ENCODE data around the gene CSTF3.
"Not testable (repeated sequence)": the region's sequence is repeated elsewhere in the genome, so short reads cannot be mapped to it uniquely, and the experiment has no call there.

CSTF3 gene

DNA sequence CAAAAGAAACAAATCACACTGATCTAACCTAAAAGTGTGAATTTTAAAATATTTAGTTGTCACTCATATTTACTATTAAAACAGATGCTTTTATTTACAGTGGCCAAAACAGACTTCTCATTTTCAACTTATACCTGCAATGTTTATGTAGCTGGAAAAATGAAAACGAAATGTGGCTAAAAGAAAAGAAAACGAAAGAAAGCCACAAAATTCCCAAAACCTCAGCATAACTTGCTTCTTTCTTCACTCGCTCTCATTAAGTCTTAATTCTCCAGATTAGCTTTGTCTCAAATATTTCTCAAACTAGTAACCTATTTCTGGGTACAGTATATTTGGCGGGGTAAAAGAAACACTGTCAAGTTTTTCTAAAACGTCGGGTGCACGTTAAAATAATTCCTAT lies 693 bp downstream of the CSTF3 start:
- no peak for DNase-seq (ENCODE audit: low spot score)

DNA sequence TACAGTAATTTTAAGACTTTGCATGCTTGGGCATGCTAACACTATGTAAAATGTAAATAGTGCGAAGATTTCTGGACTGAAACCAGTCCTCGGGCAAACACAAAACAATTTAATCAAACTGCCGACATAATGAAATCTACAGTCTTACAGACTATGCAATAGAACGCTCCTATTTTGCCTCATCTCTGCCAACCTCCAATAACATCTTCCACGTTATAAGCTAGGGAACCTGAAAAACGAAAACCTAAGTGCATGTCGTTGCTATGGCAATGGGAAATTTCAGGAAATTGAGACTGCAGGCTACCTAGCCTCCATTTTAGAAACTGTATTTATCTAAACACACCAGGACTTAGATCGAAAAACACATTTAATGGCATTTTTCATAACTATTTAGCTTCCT lies 1.1 kb downstream of the CSTF3 start:
- peak; percentile 24 for DNase-seq (ENCODE audit: low spot score)

DNA sequence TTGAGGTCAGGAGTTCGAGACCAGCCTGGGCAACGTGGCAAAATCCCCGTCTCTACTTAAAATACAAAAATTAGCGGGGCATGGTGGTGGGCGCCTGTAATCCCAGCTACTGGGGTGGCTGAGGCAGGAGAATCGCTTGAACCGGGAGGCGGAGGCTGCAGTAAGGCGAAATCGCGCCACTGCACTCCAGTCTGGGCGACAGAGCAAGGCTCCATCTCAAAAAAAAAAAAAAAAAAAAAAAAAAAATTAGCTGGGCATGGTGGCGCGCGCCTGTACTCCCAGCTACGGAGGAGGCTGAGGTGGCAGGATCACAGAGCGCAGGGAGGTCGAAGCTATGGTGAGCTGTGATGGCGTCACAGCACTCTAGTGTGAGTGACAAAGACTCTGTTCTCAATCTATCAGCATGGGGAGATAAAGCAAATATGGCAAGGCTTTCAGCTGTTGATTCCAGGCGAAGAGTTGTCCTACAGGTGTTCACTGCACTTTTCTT lies 1.9 kb downstream of the CSTF3 start:
- not testable (repeated sequence) for DNase-seq (ENCODE audit: low spot score)

DNA sequence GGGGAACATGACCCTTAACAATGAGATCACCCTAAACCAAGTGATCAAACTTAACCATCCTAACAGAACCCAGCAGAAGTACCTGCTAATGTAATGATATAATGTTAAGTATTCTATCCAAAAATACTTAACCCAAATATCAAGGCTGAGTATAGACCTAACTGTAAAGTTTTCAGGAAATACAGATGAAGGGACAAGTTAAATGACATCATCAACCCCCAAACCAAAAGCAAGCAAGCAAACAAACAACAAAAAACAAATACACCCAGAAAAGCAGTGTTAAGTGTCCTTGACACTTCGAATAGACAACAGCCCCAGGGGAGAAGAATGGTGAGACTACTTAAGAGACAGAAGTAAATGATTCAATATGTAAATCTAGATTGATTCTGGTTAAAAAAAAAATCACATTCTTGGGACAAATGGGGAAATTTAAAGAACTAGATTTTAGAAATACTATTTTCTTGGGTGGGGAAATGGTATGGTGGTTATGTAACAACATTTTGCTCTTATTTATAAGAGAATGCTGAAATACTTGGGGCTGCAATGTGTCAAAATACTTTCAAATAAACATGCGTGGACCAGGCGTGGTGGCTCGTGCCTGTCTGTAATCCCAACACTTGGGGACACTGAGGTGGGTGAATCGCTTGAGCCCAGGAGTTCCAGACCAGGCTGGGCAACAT lies 2.5 kb downstream of the CSTF3 start:
- DNase-seq (ENCODE audit: low spot score), result no peak

DNA sequence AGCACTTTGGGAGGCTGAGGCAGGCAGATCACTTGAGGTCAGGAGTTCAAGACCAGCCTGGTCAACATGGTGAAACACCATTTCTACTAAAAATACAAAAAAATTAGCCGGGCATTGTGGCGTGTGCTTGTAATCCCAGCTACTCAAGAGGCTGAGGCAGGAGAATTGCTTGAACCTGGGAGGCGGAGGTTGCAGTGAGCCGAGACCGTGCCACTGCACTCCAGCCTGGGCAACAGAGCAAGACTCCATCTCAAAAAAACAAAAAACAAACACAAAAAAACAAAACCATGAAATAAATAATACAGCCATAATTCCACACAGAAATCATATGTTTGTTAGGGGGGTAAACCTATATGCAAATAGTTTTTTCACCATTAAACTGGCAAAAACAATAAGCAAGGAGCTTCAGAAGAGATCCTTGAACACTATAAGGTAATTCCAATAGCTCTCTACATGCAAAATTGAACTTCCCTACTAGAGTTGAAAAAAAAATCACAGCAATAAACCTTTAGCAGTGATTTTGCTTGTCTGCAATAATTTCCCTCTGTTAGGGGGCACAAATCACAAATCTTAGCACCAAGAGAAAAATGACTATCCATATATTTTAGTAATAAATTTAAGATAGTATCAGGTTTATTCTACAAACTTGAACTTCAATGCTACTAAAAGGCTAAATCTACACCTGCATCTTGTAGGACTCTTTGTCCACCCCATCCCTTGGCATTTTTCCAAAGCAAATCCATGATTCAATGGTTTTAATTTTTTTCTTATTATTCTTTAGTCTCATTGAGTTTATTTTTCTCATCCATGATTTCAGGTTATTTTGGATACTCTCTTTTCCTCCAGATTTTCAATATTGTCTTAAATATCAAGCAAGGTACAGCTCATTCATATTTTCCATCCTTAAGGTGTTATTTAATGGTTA lies 3.9 kb downstream of the CSTF3 start:
- no peak for DNase-seq (ENCODE audit: low spot score)

DNA sequence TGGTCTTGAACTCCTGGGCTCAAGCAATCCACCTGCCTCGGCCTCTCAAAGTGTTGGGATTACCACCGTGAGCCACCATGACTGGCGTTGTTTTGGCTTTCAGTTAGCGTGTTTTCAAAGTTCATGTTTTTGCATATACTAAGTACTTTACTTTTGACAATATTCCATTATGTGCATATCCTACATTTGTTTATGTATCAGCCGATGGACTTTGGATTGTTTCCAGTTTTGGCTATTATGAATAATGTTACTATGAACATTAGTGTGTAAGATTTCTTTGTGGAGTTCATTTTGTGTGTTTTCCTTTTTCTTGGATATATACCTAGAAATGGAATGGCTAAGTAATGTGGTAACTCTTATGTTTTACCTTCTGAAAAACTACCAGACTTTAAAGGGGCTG lies 9.9 kb downstream of the CSTF3 start:
- DNase-seq (ENCODE audit: low spot score), result no peak

DNA sequence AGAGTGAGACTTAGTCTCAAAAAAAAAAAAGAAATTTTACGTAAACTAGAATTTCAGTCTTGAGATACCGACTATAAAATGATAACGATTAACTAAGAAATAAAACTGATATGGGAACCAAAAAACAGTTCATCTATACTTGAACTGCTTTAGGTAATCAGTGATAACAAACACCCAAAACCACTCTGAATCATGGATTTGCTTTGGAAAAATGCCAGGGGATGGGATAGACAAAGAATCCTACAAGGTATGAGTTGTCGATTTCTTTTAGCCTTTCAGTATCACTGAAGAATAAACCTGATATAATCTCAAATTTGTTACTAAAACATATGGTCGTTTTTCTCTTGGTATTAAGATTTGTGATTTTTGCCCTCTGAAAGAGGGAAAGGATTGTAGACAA lies 13.7 kb downstream of the CSTF3 start:
- no peak for DNase-seq (ENCODE audit: low spot score)

DNA sequence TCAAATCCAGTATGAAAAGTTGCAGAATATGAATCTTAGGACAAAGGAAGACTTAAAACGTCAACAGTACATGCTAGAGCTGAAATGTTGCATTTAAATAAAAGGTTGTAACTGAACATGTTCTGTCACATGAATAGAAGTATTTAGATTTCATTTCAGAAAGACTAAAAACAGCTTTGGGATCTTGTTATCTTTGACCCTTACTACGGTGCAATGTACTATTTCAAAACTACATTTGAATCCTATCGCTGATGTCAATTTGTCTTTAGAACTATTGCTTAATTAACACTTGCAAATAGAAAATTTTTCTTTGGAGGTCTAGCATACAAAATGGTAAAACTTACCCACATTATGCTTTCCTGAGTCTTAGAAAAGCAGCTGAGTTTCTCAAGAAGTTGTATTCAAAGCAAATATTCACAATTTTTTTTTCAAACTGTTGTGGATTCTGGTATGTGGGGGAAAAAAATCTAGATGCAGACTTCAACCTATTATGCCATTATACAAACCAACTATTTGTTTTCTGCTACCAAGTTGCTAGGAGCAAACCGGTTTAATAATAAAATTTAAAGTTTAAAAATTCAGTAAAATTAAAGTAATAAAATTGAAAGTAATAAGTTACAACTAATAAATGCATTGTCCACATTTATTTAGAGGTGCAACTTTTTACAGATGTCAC lies 25.4 kb downstream of the CSTF3 start:
- no peak for DNase-seq (ENCODE audit: low spot score)

DNA sequence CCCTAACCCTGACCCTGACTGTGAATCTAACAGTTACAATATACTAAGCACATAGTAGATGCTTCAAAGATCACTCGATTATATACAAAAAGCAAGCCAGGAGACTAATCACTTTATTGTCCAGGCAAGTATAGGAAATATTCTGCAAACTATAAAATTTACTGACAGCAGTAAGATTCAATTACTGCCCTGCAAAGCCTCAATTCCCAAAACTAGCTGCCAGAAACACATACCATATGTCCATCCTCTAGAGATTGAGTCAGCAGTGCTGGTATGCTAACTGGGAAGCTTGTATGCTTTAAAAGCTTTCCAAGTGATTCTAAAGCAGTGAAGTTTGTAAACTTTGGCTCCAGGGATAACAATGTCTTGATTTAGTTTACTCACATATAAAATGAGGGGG lies 26.1 kb downstream of the CSTF3 start:
- no peak for DNase-seq (ENCODE audit: low spot score)

DNA sequence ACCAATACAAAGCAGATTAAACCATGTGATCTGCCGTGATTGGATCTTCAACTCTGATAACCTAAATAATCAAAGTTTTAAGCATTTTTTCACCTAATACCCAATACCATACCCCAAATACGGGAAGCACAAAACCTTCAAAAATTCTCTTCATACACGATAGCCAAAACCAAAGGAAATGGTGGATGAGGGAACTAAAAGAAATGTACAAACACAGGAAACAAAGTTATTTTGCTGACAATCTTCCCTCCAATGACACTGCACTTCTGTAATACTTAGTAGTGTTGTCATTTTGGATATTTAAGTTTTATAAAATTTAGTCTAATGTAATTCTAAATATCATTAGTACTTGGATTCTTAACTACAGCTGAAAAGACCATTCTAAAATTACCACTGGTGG lies 27.0 kb downstream of the CSTF3 start:
- DNase-seq (ENCODE audit: low spot score), result no peak

DNA sequence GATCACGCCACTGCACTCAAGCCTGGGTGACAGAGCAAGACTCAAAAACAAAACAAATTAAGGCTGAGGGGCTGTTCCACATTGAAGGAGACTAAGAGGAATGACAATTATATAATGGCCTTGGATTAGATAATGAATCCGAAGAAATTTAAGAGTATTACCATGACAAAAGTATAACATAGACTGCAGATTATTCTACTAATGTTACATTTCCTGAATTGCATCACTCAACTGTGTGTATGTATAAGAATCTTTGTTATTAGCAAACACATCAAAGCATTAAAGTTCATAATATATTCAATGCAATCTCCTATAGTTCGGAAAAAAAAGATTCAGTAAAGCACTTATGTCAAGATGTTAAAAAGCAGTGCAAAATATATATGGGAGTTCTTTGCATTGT lies 27.5 kb downstream of the CSTF3 start:
- no peak for DNase-seq (ENCODE audit: low spot score)

DNA sequence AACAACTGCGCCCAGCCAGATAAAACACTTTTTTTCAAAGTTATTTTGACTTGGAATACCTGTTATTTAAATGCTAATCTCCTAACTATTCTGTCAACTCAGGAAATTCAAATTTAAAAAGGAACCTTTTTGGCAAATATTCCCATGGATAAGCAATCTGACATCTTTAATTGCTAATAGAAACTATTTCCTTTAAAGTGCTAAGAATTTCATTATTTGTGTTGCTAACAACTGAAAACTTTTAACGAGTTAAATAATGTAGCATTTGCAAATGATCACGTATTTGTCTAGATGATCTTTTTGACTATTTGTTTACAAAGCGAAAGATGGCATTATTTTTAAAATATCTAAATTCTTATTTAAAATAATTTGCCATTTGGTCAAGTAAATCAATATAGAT lies 28.8 kb downstream of the CSTF3 start:
- no peak for DNase-seq (ENCODE audit: low spot score)

DNA sequence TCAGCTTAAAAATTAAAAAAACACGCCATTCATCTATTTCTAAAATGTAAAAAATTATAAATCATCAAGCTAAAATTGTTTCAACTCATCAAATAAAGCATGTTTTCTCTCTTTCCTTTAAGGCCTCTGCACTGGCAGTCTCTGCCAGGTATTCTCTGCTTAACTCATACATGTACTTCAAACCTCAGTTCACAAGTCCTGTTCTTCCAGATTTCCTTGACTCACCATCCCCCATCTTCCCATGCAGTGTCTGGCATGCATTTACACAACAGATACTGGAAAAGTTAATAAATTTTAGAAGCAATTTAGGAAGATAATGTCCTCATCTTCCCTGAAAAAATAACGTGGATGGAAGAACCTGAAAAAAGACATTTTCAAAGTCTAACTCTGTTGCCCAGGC lies 32.5 kb downstream of the CSTF3 start:
- no peak for DNase-seq (ENCODE audit: low spot score)

DNA sequence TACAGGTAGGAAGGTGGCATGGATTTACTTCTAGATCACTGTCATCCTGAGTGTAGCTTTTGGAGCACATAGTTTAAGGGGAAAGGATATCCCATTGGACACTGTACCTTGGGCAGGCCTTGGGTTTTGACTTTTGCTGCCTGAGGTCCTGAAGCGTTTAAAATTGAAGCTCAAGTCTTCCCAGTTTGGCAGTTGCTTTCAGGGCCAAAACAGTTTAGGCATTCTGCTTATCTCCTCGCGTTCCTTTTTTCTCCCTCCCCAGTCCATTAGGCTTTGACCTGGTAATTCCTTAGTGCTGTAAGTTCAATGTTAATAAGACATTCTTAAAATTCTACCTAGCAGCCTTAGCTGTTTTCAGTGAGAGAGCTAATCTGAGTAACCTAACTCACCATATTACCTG lies 35.7 kb downstream of the CSTF3 start:
- no peak for DNase-seq (ENCODE audit: low spot score)

DNA sequence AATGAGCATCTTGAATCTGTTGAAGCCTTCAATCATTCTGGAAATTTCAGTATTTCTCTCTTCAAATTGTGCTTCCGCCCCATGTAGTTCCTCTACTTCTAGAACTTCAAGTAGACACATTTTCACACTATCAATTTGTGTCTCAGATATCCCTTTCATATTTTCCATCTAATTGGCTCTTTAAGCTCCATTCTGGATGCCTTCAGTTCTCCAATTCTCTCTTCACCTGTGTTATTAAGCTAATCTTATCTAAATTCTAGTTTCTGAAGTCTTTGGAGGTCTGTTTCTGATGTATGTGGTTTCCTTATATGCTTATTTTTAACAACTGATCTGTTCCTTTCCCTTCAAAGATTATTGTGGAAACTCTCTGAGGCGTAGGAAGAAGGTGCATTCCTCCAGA lies 36.3 kb downstream of the CSTF3 start:
- DNase-seq (ENCODE audit: low spot score), result no peak

DNA sequence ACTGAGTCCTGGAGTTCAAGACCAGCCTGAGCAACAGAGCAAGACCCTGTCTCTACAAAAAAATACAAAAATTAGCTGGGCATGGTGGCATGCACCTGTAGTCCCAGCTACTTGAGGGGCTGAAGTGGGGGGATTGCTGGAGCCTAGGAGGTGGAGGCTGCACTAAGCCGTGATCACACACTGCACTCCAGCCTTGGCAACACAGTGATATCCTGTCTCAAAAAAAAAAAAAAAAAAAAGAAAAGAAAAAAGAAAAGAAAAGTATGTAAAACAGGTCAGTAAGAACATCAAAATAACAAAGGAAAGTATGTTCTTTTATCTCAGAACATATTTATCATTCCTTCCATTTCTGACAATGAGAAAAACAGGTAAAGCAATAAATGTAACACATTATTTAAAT lies 38.6 kb downstream of the CSTF3 start:
- not testable (repeated sequence) for DNase-seq (ENCODE audit: low spot score)

DNA sequence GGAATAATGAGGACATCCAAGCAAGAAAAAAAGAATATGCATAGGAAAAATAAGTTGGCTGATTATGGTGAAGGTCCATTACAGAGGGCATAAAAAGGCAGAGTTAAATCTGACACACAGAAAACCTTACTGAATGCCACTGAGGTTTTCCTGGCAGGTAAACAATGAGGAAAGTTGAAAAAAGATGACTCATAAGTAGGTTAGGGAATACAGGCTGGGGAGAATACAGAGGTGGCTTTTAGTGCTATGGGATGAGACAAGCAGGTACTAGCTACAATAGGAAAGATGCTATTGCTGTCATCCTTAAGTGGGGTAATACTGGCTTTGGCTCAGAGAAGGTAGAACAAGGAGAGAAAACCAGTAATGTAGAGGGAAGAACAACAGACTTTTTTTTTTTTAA lies 44.7 kb downstream of the CSTF3 start:
- no peak for DNase-seq (ENCODE audit: low spot score)

DNA sequence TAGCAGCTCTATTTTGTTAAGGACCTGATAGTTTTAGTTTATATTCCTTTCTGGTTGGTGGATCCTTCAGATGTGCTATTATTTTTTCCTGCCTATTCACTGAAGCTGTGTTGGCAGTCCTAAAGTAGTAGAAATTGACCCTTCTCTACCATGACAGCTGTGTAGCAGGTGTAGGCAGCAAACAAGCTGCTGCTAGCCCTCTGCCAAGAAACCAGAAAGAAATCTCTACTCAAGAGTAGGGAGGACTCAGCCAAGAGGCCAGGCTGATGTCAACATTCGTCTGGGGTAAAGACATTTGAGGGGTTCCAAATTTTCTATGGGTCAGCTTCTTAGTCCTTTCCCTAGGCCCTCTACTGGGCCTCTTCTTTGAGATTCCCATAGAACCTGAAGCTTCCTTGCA lies 51.2 kb downstream of the CSTF3 start:
- no peak for DNase-seq (ENCODE audit: low spot score)

DNA sequence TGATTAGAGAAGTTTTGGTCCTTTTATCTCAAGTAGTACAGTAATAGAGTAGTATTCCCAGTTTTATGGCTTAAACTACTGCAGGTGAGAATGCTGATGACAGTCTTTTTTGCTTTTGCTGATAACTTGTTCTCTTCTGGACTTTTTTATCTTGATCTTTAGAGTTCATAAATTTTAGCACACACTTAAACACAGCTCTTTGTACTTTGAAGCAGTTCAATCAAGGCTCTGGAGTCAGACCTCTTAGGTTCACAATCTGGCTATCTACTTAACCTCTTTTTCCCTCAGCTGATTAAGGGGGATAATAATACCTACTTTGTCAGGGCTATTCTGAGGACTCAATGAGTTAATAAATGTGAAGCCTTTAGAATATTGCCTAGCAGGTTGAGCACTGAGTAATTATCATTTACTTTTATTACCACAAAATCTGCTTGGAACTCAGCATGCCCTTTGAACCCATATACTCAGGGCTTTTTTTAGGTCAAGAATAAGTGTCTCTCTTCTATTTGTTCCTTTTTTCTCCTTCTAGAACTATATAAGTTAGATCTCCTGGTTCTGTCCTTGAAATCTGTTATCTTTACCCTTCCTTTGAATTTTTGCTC lies 51.9 kb downstream of the CSTF3 start:
- DNase-seq (ENCODE audit: low spot score), result no peak

DNA sequence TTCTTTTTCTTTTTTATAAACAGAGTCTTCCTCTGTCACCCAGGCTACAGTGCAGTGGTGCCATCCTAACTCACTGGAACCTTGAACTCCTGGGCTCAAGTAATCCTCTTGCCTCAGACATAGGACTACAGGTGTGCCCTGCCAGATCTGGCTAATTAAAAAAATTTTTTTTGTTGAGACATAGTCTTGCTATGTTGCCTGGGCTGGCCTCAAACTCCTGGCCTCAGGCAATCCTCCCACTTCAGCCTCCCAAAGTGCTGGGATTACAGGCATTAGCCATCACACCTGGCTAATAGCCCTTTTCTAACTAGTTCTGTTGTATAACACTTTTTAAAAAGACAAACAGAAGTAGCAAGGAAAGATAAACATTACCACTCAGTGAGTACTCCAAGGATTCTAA lies 57.4 kb downstream of the CSTF3 start:
- no peak for DNase-seq (ENCODE audit: low spot score)

DNA sequence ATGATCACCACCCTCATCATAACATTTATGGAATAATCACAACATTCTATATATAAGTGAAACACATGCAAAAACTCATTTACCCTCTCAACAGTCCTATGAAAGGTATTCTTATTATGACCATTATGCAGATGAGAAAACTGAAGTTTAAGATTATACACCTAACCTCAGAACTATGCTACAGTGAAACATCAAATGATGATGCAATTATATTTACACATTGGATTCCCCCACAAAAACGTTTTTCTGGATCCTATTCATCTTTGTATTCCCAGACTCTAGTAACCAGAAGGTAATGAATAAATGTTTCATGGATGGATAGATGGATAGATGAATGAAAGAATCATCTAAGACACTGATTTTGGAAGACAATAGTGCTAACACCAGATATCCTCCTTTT lies 67.1 kb downstream of the CSTF3 start:
- DNase-seq (ENCODE audit: low spot score), result no peak

DNA sequence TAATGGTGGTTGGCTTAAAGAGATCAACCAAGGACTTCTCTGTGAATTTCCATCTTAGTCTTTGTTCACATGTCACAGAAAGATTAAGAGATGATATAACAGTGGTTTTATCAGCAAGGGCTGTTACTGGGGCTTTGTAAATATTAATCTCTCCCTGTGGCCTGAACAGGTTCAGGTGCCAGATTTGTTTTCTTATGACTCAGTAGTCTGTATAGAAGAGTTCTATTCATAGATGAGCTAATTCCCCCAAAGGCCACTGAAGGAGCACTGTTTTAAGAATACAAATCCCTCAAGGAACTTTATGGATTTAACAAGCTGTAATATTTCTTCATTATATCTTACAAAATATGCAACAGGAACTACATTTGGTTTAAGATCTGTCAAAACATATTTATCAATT lies 71.5 kb downstream of the CSTF3 start:
- DNase-seq (ENCODE audit: low spot score), result no peak
